GM12875 (cell line): ENCODE results near the gene RTN4R.

Experiments
- H3K4me3 ChIP-seq: one replicate; pipeline ENCODE4 v1.5.1; 2011; ENCODE audit warnings: low read depth, low read length, control low read depth
- CTCF ChIP-seq: IDR thresholded peaks from 2 replicates; pipeline ENCODE4 v1.5.1; 2011; ENCODE audit warnings: low read depth, mild to moderate bottlenecking, control low read depth, inconsistent platforms, low read length, moderate library complexity, borderline replicate concordance; ENCODE audit not compliant: insufficient read depth

The RTN4R gene

GRCh38 chr22:20203142-20203551, 65.0 kb downstream of the RTN4R start:
- H3K4me3 ChIP-seq = no peak overlapping the region

GRCh38 chr22:20201837-20202392, 66.2 kb downstream of the RTN4R start:
- no peak for TF ChIP-seq CTCF
- no peak overlapping the region for H3K4me3 ChIP-seq

More at GRCh38 chr22:20203142-20203551, 65.0 kb downstream of the RTN4R start:
- TF ChIP-seq CTCF = no peak

- H3K4me3 ChIP-seq = no peak overlapping the region
- no peak for TF ChIP-seq CTCF
These were observed 68.2 kb downstream of the RTN4R start for GRCh38 chr22:20199906-20200305.

GRCh38 chr22:20199413-20199842, 68.7 kb downstream of the RTN4R start:
- H3K4me3 ChIP-seq = no peak overlapping the region
- TF ChIP-seq CTCF = no peak

GRCh38 chr22:20198557-20199319, 69.4 kb downstream of the RTN4R start:
- TF ChIP-seq CTCF = no peak
- no peak overlapping the region for H3K4me3 ChIP-seq

- H3K4me3 ChIP-seq = no peak overlapping the region
- no peak for TF ChIP-seq CTCF
These were observed 70.6 kb downstream of the RTN4R start for GRCh38 chr22:20197407-20198030.
